Measurements from ENCODE around the gene LCE1D. TPM values are rescaled to one million over a fixed set of nuclear protein-coding genes. Genes with fewer than 3 reads are reported as not detected.

Gene LCE1D
- total and polyA plus RNA-seq, 9 donors = not detected

DNA sequence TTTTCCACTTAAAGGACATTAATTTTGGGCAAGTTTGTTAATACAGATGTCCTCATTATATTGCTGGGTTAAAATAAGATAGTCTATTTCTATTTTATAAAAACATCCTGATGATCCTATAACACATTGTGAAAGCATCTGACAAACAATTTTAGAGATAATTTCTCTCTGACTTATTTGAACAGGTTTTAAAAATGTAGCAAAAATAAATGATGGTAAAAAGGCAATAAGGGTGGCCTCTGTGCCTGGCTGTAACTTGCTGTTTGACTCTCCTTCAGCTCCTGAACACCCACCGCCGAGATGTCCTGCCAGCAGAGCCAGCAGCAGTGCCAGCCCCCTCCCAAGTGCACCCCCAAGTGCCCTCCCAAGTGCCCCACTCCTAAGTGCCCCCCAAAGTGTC lies 30.7 kb downstream of the LCE1D start, which contains the start of gene LCE1A:
LCE1A (plus strand) TSS at position 301 of the 400 bp plus-strand sequence; CDS start at position 301, 0 bp downstream.
- Histone ChIP-seq H3K27ac (no peak within 1 kb of the TSS), H3K9me3 (no peaks in the 10 kb centered on the region), H3K36me3 (no peaks in the 10 kb centered on the region), H3K4me1 (ENCODE audit: insufficient read depth) (no peaks in the 10 kb centered on the region), H3K27me3 (no peaks in the 10 kb centered on the region), H3K4me3 (no peak within 1 kb of the TSS)
- DNase-seq = no peak
- TF ChIP-seq EP300 (IDR thresholded peaks at IDR 0.05) = no peak
- TF ChIP-seq POLR2A (IDR thresholded peaks at IDR 0.05) = no peak
- TF ChIP-seq, protein P1, sequence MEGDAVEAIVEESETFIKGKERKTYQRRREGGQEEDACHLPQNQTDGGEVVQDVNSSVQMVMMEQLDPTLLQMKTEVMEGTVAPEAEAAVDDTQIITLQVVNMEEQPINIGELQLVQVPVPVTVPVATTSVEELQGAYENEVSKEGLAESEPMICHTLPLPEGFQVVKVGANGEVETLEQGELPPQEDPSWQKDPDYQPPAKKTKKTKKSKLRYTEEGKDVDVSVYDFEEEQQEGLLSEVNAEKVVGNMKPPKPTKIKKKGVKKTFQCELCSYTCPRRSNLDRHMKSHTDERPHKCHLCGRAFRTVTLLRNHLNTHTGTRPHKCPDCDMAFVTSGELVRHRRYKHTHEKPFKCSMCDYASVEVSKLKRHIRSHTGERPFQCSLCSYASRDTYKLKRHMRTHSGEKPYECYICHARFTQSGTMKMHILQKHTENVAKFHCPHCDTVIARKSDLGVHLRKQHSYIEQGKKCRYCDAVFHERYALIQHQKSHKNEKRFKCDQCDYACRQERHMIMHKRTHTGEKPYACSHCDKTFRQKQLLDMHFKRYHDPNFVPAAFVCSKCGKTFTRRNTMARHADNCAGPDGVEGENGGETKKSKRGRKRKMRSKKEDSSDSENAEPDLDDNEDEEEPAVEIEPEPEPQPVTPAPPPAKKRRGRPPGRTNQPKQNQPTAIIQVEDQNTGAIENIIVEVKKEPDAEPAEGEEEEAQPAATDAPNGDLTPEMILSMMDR (IDR thresholded peaks at IDR 0.05) = no peak
- 59 to 90% (median 85%) methylated on average over 2 of the region's 2 CpGs for WGBS, 3 donors
- intact Hi-C loops (cut with DNase I) = no loop called here

DNA sequence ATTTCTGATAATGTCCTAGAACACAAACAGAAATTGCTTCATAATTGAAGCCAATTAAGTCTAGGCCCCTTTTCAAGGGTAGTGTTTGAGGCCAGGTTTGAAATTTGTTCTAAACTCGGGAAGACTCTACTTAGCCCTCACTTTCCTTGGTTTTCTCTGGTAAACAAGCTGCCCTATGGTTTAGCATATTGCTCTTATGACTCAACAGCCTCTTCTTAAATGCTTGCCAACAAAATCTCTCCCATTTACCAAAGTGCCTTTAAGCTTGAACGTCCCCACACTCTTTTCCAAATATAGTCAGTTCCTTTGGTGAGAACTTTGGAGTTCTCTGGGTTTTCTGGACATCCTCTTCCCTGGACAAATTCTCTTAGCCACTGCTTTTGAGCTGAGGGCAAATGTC lies 40.3 kb downstream of the LCE1D start:
- H3K36me3 ChIP-seq = no peaks in the 10 kb centered on the region
- H3K4me1 ChIP-seq (ENCODE audit: insufficient read depth) = no peaks in the 10 kb centered on the region
- no peaks in the 10 kb centered on the region for H3K9me3 ChIP-seq
- H3K27ac ChIP-seq = no peak overlapping the region
- 29 to 46% (median 38%) methylated on average over 2 of the region's 2 CpGs for WGBS, 3 donors
- TF ChIP-seq, protein P1 (IDR thresholded peaks at IDR 0.05) = no peak
- TF ChIP-seq POLR2A (IDR thresholded peaks at IDR 0.05) (no peak), EP300 (IDR thresholded peaks at IDR 0.05) (no peak)
- no peaks in the 10 kb centered on the region for H3K27me3 ChIP-seq
- no peak overlapping the region for H3K4me3 ChIP-seq
- no peak for DNase-seq
- intact Hi-C loops (cut with DNase I) = no loop called here

DNA sequence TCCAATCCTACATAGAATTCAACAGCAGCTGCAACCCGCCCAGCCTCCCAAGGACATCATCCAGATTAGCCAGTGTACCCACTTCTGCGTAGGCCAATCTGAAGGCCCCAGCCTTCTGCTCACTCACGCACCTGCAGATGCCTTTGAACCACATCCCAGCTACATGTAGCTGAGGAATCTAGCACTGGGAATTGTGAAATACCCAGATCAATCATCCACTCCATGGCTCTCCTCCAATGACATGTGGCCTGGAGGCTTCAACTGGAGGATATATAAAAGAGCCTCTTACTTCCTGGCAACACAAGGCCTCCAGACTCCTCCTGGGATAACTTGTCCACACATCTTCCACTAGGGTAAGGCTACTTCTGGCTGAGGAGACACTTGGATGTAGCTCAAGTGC lies 46.0 kb downstream of the LCE1D start, which contains the start of gene LCE6A:
LCE6A (plus strand) TSS at position 301 of the 400 bp plus-strand sequence. CDS start 665 bp downstream, outside the sequence.
- intact Hi-C loops (cut with DNase I) = no loop called here
- H3K36me3 ChIP-seq = no peaks in the 10 kb centered on the region
- no peak within 1 kb of the TSS for H3K4me3 ChIP-seq
- DNase-seq = no peak
- H3K9me3 ChIP-seq = no peaks in the 10 kb centered on the region
- no peaks in the 10 kb centered on the region for H3K27me3 ChIP-seq
- WGBS, 3 donors = 87 to 92% (median 88%) methylated on average over 3 of the region's 3 CpGs
- no peak within 1 kb of the TSS for H3K27ac ChIP-seq
- TF ChIP-seq EP300 (IDR thresholded peaks at IDR 0.05) (no peak), POLR2A (IDR thresholded peaks at IDR 0.05) (no peak)
- TF ChIP-seq, protein P1 (IDR thresholded peaks at IDR 0.05) = no peak
- no peaks in the 10 kb centered on the region for H3K4me1 ChIP-seq (ENCODE audit: insufficient read depth)

Other genes with a start within 250 kb of the LCE1D start
- gene LCE3E, start 229.9 kb upstream of the LCE1D start, total RNA-seq = not detected
- not detected for gene LCE3E, start 229.9 kb upstream of the LCE1D start, polyA plus RNA-seq
- gene LCE3D, start 216.2 kb upstream of the LCE1D start, total RNA-seq = not detected
- not detected for gene LCE3D, start 216.2 kb upstream of the LCE1D start, polyA plus RNA-seq
- gene LCE3C, start 196.5 kb upstream of the LCE1D start, total RNA-seq = not detected
- not detected for gene LCE3C, start 196.5 kb upstream of the LCE1D start, polyA plus RNA-seq
- gene LCE3B, start 182.9 kb upstream of the LCE1D start, total RNA-seq = not detected
- gene LCE3B, start 182.9 kb upstream of the LCE1D start, polyA plus RNA-seq = not detected
- gene LCE3A, start 173.6 kb upstream of the LCE1D start, total RNA-seq = not detected
- gene LCE3A, start 173.6 kb upstream of the LCE1D start, polyA plus RNA-seq = not detected
- not detected for gene LCE2D, start 133.3 kb upstream of the LCE1D start, total RNA-seq
- gene LCE2D, start 133.3 kb upstream of the LCE1D start, polyA plus RNA-seq = not detected
- not detected for gene LCE2C, start 121.4 kb upstream of the LCE1D start, total RNA-seq
- gene LCE2C, start 121.4 kb upstream of the LCE1D start, polyA plus RNA-seq = not detected
- not detected for gene LCE2B, start 110.6 kb upstream of the LCE1D start, total RNA-seq
- not detected for gene LCE2B, start 110.6 kb upstream of the LCE1D start, polyA plus RNA-seq
- gene LCE2A, start 98.4 kb upstream of the LCE1D start, total RNA-seq = not detected
- gene LCE2A, start 98.4 kb upstream of the LCE1D start, polyA plus RNA-seq = not detected
- not detected for gene LCE4A, start 88.6 kb upstream of the LCE1D start, total RNA-seq
- not detected for gene LCE4A, start 88.6 kb upstream of the LCE1D start, polyA plus RNA-seq
- not detected for gene KPRP, start 38.7 kb upstream of the LCE1D start, total RNA-seq
- gene KPRP, start 38.7 kb upstream of the LCE1D start, polyA plus RNA-seq = not detected
- not detected for gene LCE1F, start 21.6 kb upstream of the LCE1D start, total RNA-seq
- gene LCE1F, start 21.6 kb upstream of the LCE1D start, polyA plus RNA-seq = not detected
- gene LCE1E, start 10.5 kb upstream of the LCE1D start, total RNA-seq = not detected
- gene LCE1E, start 10.5 kb upstream of the LCE1D start, polyA plus RNA-seq = not detected
- gene LCE1C, start 9.9 kb downstream of the LCE1D start, total RNA-seq = not detected
- gene LCE1C, start 9.9 kb downstream of the LCE1D start, polyA plus RNA-seq = not detected
- gene LCE1B, start 15.2 kb downstream of the LCE1D start, total RNA-seq = not detected
- not detected for gene LCE1B, start 15.2 kb downstream of the LCE1D start, polyA plus RNA-seq
- gene LCE1A, start 30.8 kb downstream of the LCE1D start, total RNA-seq = not detected
- gene LCE1A, start 30.8 kb downstream of the LCE1D start, polyA plus RNA-seq = not detected
- gene LCE6A, start 46.1 kb downstream of the LCE1D start, total RNA-seq = not detected
- not detected for gene LCE6A, start 46.1 kb downstream of the LCE1D start, polyA plus RNA-seq
- not detected for gene LCE7A, start 63.3 kb downstream of the LCE1D start, total RNA-seq
- not detected for gene LCE7A, start 63.3 kb downstream of the LCE1D start, polyA plus RNA-seq
- gene SMCP, start 81.6 kb downstream of the LCE1D start, total RNA-seq = under 1 TPM in 1 of 7 donors, not detected in 6; 0.35 TPM
- under 1 TPM in 1 of 2 donors, not detected in 1; 0.18 TPM for gene SMCP, start 81.6 kb downstream of the LCE1D start, polyA plus RNA-seq
- gene IVL, start 111.8 kb downstream of the LCE1D start, total RNA-seq = not detected
- gene IVL, start 111.8 kb downstream of the LCE1D start, polyA plus RNA-seq = not detected
- gene SPRR5, start 150.5 kb downstream of the LCE1D start, total RNA-seq = not detected
- gene SPRR5, start 150.5 kb downstream of the LCE1D start, polyA plus RNA-seq = not detected
- not detected for gene SPRR4, start 173.9 kb downstream of the LCE1D start, total RNA-seq
- gene SPRR4, start 173.9 kb downstream of the LCE1D start, polyA plus RNA-seq = not detected
- gene SPRR1A, start 187.4 kb downstream of the LCE1D start, total RNA-seq = not detected
- not detected for gene SPRR1A, start 187.4 kb downstream of the LCE1D start, polyA plus RNA-seq
- under 1 TPM in 1 of 7 donors, not detected in 6; 0.85 TPM for gene SPRR3, start 205.0 kb downstream of the LCE1D start, total RNA-seq
- not detected for gene SPRR3, start 205.0 kb downstream of the LCE1D start, polyA plus RNA-seq
- gene SPRR1B, start 234.5 kb downstream of the LCE1D start, total RNA-seq = not detected
- not detected for gene SPRR1B, start 234.5 kb downstream of the LCE1D start, polyA plus RNA-seq
- under 1 TPM in 2 of 7 donors, not detected in 5; 0.32 to 0.45 TPM for gene SPRR2D, start 244.4 kb downstream of the LCE1D start, total RNA-seq
- 1 to 10 TPM in 1 of 2 donors, under 1 TPM in 1; 0.27 to 1.1 TPM for gene SPRR2D, start 244.4 kb downstream of the LCE1D start, polyA plus RNA-seq